HepG2 (cell line): ENCODE measurements around the gene TAOK3. TPM values are rescaled to one million over a fixed set of nuclear protein-coding genes. Genes with fewer than 3 reads are reported as not detected.

Source experiments
- ATAC-seq: fragments of 200-7000 bp; cut with Tn5 transposase; 3 replicates; pipeline ENCODE4 v1.9.1; 2020; ENCODE audit warnings: mild to moderate bottlenecking, moderate library complexity
- BruUV-seq: library from RNA; stranded (reverse); fragments of 400-500 nt; replicated peaks from 2 replicates; lab custom pipeline; 2021; lab: Mats Ljungman, UMichigan
- CTCF ChIA-PET: fragments of 300-600 bp; formaldehyde crosslinking; extraction: SDS; loops from one replicate; lab custom pipeline; 2021; ENCODE audit warnings: low total read pairs, inconsistent platforms, low intra/inter-chr PET ratio; lab: Yijun Ruan, JAX
- POLR2A ChIA-PET: fragments of 350-600 bp; sonication (Branson Sonifier 250); formaldehyde crosslinking; loops from one replicate; lab custom pipeline; 2020; ENCODE audit warnings: antibody characterized with exemption, inconsistent platforms; lab: Yijun Ruan, JAX
- DNase-seq: peaks from one replicate; pipeline ENCODE4 v3.0.0-alpha.2; 2015; ENCODE audit warnings: low spot score
- FAIRE-seq: peaks from 3 replicates; lab custom pipeline; 2011; peaks lifted over from hg19 to GRCh38; lab: Jason Lieb, UNC
- H2AFZ ChIP-seq: one replicate; pipeline ENCODE4 v1.6.1; 2011; ENCODE audit warnings: low read length, inconsistent platforms
- H3K27ac ChIP-seq: fragments of 300-600 bp; 3 replicates; pipeline ENCODE4 v1.8.0; 2011; ENCODE audit warnings: mixed run types, mild to moderate bottlenecking, mixed read lengths, low read length, inconsistent platforms; ENCODE audit not compliant: insufficient read depth; ENCODE audit errors: extremely low read length
- H3K27me3 ChIP-seq, 2 experiments: fragments of 200-600 bp in 1 of 2; 2 replicates in 1 of 2; 3 replicates in 1 of 2; pipeline versions ENCODE4 v1.6.0 to v1.8.0; 2011; ENCODE audit warnings: low read length in 2 of 2, mild to moderate bottlenecking in 2 of 2, moderate library complexity in 2 of 2, inconsistent platforms in 1 of 2; ENCODE audit not compliant: insufficient read depth in 2 of 2, control insufficient read depth in 1 of 2
- H3K36me3 ChIP-seq, 2 experiments: fragments of 200-600 bp in 1 of 2; replicated peaks in 1 of 2; 2 replicates in 1 of 2; 3 replicates in 1 of 2; pipeline versions ENCODE4 v1.5.1 to v1.8.0; 2011; ENCODE audit warnings: low read length in 2 of 2, inconsistent platforms in 1 of 2; ENCODE audit not compliant: insufficient read depth in 2 of 2, control insufficient read depth in 1 of 2
- H3K4me1 ChIP-seq: 2 replicates; pipeline ENCODE4 v1.5.1; 2012; ENCODE audit warnings: low read length, inconsistent platforms; ENCODE audit not compliant: insufficient read depth
- H3K4me2 ChIP-seq: 2 replicates; pipeline ENCODE4 v1.6.0; 2011; ENCODE audit warnings: low read depth, low read length, inconsistent platforms
- H3K4me3 ChIP-seq, 3 experiments: fragments of 200-600 bp in 1 of 3; sonication (generic), shearing (Covaris generic) in 1 of 3; replicated peaks in 1 of 3; 2 replicates each; pipeline ENCODE4 v1.5.1; 2011 to 2016; ENCODE audit warnings: low read length in 3 of 3, inconsistent platforms in 2 of 3, low read depth in 2 of 3, mild to moderate bottlenecking in 2 of 3, control low read depth in 1 of 3, mixed read lengths in 1 of 3; ENCODE audit not compliant: insufficient read depth in 1 of 3
- H3K79me2 ChIP-seq: one replicate; pipeline ENCODE4 v1.6.1; 2011; ENCODE audit warnings: low read length, inconsistent platforms; ENCODE audit not compliant: insufficient read depth
- H3K9ac ChIP-seq: 2 replicates; pipeline ENCODE4 v1.6.0; 2011; ENCODE audit warnings: mild to moderate bottlenecking, low read depth, low read length, inconsistent platforms; ENCODE audit not compliant: insufficient read depth
- H3K9me3 ChIP-seq: 2 replicates; pipeline ENCODE4 v1.5.1; 2012; ENCODE audit warnings: mild to moderate bottlenecking, low read length
- H4K20me1 ChIP-seq: 2 replicates; pipeline ENCODE4 v1.6.0; 2011; ENCODE audit warnings: inconsistent platforms, mild to moderate bottlenecking, low read length, moderate library complexity; ENCODE audit not compliant: insufficient read depth
- ELF1 ChIP-seq: sonication (generic); formaldehyde crosslinking; IDR thresholded peaks from 2 replicates; pipeline ENCODE4 v1.4.0; 2020; ENCODE audit warnings: missing genetic modification reagents
- KDM6A ChIP-seq: IDR thresholded peaks from 2 replicates; pipeline ENCODE4 v1.6.1; 2016; ENCODE audit warnings: low read depth
- NRL ChIP-seq: sonication (generic); formaldehyde crosslinking; IDR thresholded peaks from 2 replicates; pipeline ENCODE4 v1.5.0; 2020; ENCODE audit warnings: missing genetic modification reagents, mild to moderate bottlenecking, moderate library complexity, borderline replicate concordance
- RBM39 ChIP-seq: fragments of 200-400 bp; formaldehyde crosslinking; IDR thresholded peaks from one replicate; pipeline ENCODE4 v1.6.1; 2018; ENCODE audit warnings: antibody characterized with exemption, mild to moderate bottlenecking, low read depth, low read length; ENCODE audit not compliant: poor library complexity, severe bottlenecking
- RERE ChIP-seq: IDR thresholded peaks from 2 replicates; pipeline ENCODE4 v1.6.1; 2016; ENCODE audit warnings: low read depth, missing genetic modification reagents, missing compliant biosample characterization
- ZMYM2 ChIP-seq: sonication (generic); formaldehyde crosslinking; IDR thresholded peaks from 2 replicates; pipeline ENCODE4 v1.8.0; 2022; ENCODE audit warnings: mild to moderate bottlenecking, missing genetic modification reagents
- ZNF441 ChIP-seq: sonication (generic); formaldehyde crosslinking; IDR thresholded peaks from 2 replicates; pipeline ENCODE4 v1.7.0; 2021; ENCODE audit warnings: missing genetic modification reagents, borderline replicate concordance
- WGBS: methylation state at CpG from one replicate; pipeline ENCODE4 v1.1.6; 2017; ENCODE audit warnings: low lambda C conversion rate; 5-methylcytosine and 5-hydroxymethylcytosine counted together
- in situ Hi-C: cut with HindIII; loops from 2 replicates; pipeline ENCODE4 v1.10.0; 2017; ENCODE audit warnings: low pct_unique_long_range_greater_than_20kb; ENCODE audit not compliant: extremely low pct_ligation_motif_present
- intact Hi-C: fragments of 100-400 bp; cut with micrococcal nuclease; formaldehyde crosslinking; loops from one replicate; pipeline ENCODE4 v1.10.0; 2022; ENCODE audit not compliant: unreplicated experiment
- polyA plus RNA-seq, 8 experiments: library from polyadenylated mRNA; depleted of rRNA in 3 of 8; stranded (reverse) in 7 of 8; unstranded in 1 of 8; fragments of >200 nt; fragmentation: Illumina TruSeq in 4 of 8; extraction: Trizol in 4 of 8; gene quantifications; 2 replicates each; pipeline versions ENCODE4 v1.2.1 to v1.2.3, GENCODE V29; 2011 to 2016; ENCODE audit warnings: low read depth in 4 of 8, missing spikeins in 1 of 8, mixed read lengths in 1 of 8; ENCODE audit not compliant: insufficient read depth in 1 of 8
- total RNA-seq, 5 experiments: library from RNA; depleted of rRNA; stranded (reverse); fragments of >200 nt; fragmentation: Illumina TruSeq; extraction: Trizol; gene quantifications; 2 replicates each; pipeline ENCODE4 v1.2.3, GENCODE V29; 2016; ENCODE audit warnings: low read depth in 1 of 5

Gene TAOK3
- total and polyA plus RNA-seq, 2 of the 13 experiments (the other 11 are each of a cell fraction or from before 2014, with no cell fraction given) = 10.4 to 12.3 TPM

- no peaks in the 10 kb centered on the region for H3K4me1 ChIP-seq
- in situ Hi-C loops = no loop called here
- no peak overlapping the region for H2AFZ ChIP-seq
- CTCF ChIA-PET = no interaction called here
- no peak overlapping the region for H3K9ac ChIP-seq
- intact Hi-C loops = no loop called here
- H3K9me3 ChIP-seq = no peaks in the 10 kb centered on the region
- H3K79me2 ChIP-seq = no peaks in the 10 kb centered on the region
- H3K4me3 ChIP-seq = no peak overlapping the region
- H4K20me1 ChIP-seq = no peaks in the 10 kb centered on the region
- POLR2A ChIA-PET = no interaction called here
- WGBS = 89% methylated on average over 4 of the region's 4 CpGs
- ATAC-seq (no peak), DNase-seq (no peak), FAIRE-seq (no peak)
- H3K27me3 ChIP-seq = no peaks in the 10 kb centered on the region
- TF ChIP-seq RERE (CRISPR knock-in tag) (no peak), ZNF441 (CRISPR knock-in tag) (no peak), ZMYM2 (CRISPR knock-in tag) (no peak), KDM6A (CRISPR knock-in tag) (no peak), RBM39 (no peak), NRL (no peak), ELF1 (no peak)
- H3K27ac ChIP-seq = no peak overlapping the region
- no peaks in the 10 kb centered on the region for H3K36me3 ChIP-seq
- no TSS peak for BruUV-seq
- H3K4me2 ChIP-seq = no peak overlapping the region
These were observed 68.6 kb downstream of the TAOK3 start for GRCh38 chr12:118304093-118304492.
